GM18870 (cell line): ENCODE results near the gene OR4Q2.
"Not testable (repeated sequence)": the region's sequence is repeated elsewhere in the genome, so short reads cannot be mapped to it uniquely, and the experiment has no call there.

Source experiments
- ATAC-seq: cut with Tn5 transposase; IDR thresholded peaks from one replicate; pipeline ENCODE4 v1.9.1; 2021; ENCODE audit warnings: moderate library complexity; ENCODE audit not compliant: unreplicated experiment

Gene OR4Q2

DNA sequence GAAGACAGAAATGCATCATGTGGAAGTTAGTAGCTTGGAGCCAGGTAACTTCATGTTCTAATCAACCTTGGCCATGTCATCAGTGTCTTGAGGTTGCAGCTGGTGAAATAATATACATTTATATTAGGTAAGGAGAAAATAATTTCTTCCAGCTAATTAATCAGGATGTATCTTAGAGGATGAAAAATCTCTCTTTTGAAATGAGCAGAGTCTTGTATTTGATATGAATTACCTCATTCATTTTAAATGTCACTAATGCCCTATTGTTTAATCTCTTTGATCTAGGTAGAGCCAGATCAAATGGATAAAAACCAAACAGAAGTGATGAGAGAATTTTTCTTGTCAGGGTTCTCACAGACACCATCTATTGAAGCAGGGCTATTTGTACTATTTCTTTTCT, at the start of gene OR4Q2:
Gene OR4Q2 (plus strand): TSS at position 301 of the 400 bp plus-strand sequence.
- ATAC-seq = no peak

DNA sequence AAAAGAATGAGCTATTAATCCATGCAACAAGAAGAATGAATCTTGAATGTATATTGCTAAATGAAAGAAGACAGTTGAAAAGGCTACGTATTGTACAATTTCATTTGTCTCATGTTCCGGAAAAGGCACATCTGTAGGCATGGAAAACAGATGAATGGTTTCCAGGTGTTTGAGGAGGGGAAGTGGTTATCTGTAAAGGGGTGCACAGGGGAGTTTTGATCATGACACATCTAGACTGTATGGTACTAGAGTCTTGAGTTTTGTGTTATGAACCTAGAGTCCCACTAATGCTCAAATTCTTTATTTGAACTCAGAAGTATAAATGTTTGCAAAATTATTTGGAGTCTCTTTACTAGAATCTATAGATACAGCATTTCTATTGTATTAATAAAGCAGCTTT, 32.2 kb upstream of the OR4Q2 start:
- not testable (repeated sequence) for ATAC-seq

DNA sequence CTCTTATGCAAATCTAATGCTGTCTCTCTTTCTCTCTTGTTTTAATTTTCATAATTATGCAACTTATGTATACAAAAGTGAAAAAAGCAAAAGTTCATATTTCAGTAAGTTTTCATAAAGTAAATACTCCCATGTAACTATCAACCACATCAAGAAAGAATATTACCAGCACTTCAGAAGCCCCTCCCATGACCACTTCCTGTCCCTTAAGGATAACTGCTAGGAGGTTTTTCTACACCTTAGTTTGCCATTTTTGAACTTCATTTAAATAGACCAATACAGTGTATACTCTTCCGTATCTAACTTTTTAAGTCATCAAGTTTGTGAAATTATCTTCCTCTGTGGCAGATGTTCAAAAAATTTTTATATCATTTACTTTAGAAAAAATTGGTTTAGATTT, 27.1 kb upstream of the OR4Q2 start:
- ATAC-seq = no peak

DNA sequence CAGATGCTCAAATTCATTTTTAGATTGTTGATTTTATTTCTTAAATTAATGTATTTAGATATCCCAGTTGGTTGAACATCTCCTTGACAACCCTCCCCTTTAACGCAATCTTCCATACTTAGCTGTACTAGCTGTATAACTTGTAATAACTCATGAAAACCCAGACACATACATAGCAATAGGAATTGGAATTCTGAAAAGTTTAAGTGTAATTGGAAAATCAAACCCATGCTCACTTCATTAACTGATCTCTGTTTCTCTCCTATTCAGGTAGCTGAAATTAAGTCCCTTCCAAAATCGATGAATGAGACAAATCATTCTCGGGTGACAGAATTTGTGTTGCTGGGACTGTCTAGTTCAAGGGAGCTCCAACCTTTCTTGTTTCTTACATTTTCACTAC, 26.7 kb upstream of the OR4Q2 start, which contains the start of gene OR4K15:
Gene OR4K15 (plus strand): TSS at position 301 of the 400 bp plus-strand sequence. CDS start 0 bp downstream, at position 301.
- no peak for ATAC-seq

DNA sequence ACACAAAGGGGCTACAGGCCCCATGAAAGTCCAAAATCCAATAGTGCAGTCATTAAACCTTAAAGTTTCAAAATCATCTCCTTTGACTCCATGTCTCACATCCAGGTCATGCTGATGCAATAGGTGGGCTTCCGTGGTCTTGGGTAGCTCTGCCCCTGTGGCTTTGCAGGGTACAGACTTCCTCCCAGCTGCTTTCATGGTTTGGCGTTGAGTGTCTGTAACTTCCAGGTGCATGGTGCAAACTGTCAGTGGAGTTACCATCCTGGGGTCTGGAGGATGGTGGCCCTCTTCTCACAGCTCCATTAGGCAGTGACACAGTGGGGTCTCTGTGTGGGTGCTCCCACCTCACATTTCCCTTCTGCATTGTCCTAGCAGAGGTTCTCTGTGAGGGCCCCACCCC, 8.5 kb upstream of the OR4Q2 start:
- ATAC-seq = no peak

DNA sequence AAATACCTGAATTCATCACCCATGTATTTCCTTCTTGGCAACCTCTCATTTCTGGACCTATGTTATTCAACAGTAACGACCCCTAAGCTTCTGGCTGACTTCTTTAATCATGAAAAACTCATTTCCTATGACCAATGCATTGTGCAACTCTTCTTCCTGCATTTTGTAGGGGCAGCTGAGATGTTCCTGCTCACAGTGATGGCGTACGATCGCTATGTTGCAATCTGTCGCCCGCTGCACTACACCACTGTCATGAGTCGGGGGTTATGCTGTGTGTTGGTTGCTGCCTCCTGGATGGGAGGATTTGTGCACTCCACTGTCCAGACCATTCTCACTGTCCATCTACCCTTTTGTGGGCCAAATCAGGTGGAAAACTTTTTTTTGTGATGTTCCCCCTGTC, 356 bp downstream of the OR4Q2 start:
- no peak for ATAC-seq

DNA sequence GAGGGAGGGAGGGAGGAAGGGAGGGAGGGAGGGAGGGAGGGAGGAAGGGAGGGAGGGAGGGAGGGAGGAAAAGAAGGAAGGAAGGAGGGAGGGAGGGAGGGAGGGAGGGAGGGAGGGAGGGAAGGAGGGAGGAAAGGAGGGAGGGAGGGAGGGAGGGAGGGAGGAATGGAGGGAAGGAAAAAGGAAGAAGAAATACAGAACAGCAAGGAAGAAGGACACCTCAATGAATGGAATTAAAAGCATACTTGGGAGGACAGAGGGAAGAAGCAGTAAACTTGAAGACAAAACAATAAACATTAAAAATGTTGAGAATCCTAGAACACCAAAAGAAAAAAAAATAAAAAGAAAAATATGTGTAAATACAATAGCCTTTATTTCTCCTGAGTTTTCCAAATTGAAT, 6.2 kb downstream of the OR4Q2 start:
- ATAC-seq = no peak

DNA sequence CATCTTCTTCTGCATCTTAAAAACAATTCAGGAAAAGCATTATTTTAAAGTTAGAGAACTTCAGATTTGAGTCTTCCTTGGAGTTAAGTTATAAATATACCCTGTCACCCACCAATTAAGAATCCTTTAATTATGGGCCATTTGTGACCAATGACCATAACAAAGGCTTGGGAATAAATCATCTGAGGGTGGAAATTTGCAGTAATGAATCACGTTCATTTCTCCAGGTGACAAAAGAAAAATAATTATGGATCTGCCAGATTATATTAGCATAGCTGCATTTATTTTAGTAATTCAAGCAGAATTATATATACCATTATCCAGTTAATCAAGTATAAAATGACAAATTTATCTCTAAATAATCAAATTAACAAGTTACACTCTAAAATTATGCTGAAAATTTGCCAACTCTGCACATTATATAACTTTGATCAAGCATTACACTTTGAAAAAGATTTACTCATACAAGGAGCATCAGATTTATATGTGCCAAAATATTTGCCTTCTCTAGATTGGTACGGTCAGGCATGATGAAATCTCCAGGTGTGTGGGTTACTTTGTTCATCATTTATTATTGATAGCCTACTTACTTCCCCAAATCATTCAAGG, 17.4 kb downstream of the OR4Q2 start, which contains the start of gene OR4K14:
Gene OR4K14 (minus strand): TSS at position 51 of the 609 bp plus-strand sequence. CDS start 4,114 bp downstream, outside the sequence.
- ATAC-seq = no peak

DNA sequence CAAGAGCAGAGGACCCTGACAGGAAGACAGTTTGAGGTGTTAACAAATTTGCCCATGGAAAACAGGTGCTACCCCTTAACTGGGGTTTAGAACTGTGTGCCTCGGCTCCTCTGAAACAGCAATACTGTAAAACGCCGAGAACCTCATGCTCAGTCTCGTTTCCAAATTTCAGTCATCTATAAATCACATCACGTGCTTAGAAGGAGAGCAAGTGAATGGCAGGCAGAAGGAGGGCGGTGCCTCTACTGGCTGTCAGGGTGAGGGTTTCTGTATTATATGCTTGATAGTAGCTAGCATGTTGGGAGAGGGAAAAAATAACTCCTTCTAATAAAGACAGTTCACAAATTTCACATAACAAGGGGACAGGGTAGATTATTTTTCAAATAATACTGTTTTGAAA, 29.1 kb downstream of the OR4Q2 start:
- no peak for ATAC-seq

DNA sequence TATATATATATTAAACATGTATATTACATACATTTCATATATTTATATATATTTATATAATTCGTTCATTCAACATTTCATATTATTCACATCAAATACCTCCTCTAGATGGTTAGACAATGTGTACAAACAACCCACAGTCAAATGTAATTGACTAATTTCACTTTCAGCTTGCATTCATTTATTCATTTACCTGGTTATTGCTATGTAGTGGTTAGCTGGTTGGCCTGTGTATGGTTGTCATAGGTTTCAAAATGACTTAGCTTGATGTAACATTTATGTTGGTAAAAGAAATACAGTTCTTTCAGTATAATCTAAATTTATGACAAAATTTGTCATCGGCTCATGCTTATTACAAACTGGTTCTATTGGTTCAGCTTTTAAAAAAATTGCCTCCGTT, 33.5 kb downstream of the OR4Q2 start:
- ATAC-seq = no peak

DNA sequence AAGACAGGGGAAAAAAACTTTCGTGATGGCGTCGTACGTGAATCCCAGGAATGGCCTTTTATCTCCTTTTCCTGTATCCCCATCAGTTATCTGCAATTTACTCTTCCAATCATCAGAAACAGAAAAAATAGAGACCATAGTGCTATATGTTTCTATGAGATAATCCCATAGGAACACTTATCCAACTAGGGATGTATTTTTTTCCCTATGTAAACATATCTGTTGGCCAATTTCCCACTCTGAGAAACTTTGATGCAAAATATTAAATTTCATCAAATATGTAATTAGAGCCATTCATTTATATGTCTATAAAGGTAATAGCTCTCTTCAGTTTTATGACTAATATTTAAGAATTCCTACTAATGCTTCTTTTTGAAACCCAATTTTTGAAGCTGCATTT, 34.0 kb downstream of the OR4Q2 start, which contains the start of gene OR4K13:
Gene OR4K13 (minus strand): TSS at position 101 of the 400 bp plus-strand sequence. CDS start 1,280 bp downstream, outside the sequence.
- ATAC-seq = no peak

DNA sequence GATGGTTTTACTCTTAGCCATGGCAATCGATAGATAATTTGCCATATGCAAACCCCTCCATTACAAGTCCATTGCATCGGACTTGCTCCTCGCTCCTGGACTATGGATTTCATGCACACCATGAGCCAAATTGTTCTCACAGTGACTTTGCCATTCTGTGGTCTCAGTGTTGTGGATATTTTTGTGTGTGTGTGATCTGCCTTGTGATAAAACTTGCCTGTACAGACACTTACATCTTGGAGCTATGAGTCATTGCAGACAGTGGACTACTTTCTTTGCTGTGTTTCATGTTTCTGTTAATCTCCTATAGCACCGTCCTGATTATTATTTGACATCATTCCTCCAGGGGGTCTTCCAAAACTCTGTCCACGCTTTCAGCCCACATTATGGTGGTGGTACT, 42.3 kb downstream of the OR4Q2 start:
- no peak for ATAC-seq

DNA sequence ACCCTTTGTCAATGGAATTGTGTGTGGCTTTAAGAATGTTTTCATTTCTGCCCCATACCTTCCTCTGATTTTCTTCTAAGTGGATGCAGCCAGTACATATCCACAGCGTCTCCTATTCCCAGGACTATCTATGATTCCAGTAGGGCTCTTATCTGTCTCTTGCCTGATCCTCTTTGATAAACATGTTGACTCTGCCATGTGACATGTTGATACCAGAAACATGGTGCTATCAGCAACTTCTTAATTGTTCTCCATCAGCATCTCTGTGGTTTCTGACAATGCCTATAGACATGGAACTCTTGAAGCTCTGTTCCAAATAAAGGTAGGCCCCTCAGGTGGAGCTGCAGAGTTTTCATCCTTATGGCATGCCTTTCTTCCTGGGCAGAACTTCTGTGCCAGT, 46.2 kb downstream of the OR4Q2 start:
- ATAC-seq = no peak
